AG04449 (cell line): ENCODE data around the gene CARD11.
"Not testable (repeated sequence)": the region's sequence is repeated elsewhere in the genome, so short reads cannot be mapped to it uniquely, and the experiment has no call there.

Source experiments
- CTCF ChIA-PET: fragments of 350-600 bp; formaldehyde crosslinking; extraction: SDS; loops from one replicate; lab custom pipeline; 2021; ENCODE audit warnings: antibody characterized with exemption; lab: Yijun Ruan, JAX
- POLR2A ChIA-PET: fragments of 400-600, 350-600 bp; formaldehyde crosslinking; extraction: SDS; loops from one replicate; lab custom pipeline; 2020; ENCODE audit warnings: antibody characterized with exemption, inconsistent platforms; lab: Yijun Ruan, JAX
- DNase-seq: peaks from one replicate; pipeline ENCODE4 v3.0.0-alpha.2; 2010; ENCODE audit warnings: low read depth, low spot score
- H3K4me3 ChIP-seq: 2 replicates; pipeline ENCODE4 v1.5.1; 2011; ENCODE audit warnings: low read depth, mild to moderate bottlenecking, control low read depth, low read length
- CTCF ChIP-seq: IDR thresholded peaks from one replicate; pipeline ENCODE4 v1.5.1; 2011; ENCODE audit warnings: mild to moderate bottlenecking, moderate library complexity, low read length, control low read depth, inconsistent platforms; ENCODE audit not compliant: insufficient read depth; ENCODE audit errors: missing control alignments

The CARD11 gene

GRCh38 chr7:2958416-2959102 lies 85.1 kb downstream of the CARD11 start:
- no peak for DNase-seq
- POLR2A ChIA-PET, result no interaction called here
- H3K4me3 ChIP-seq, result no peak overlapping the region
- no peak for TF ChIP-seq CTCF
- CTCF ChIA-PET, result no interaction called here

GRCh38 chr7:2957369-2957727 lies 86.3 kb downstream of the CARD11 start:
- H3K4me3 ChIP-seq, CTCF ChIA-PET, POLR2A ChIA-PET, DNase-seq: not testable (repeated sequence)

GRCh38 chr7:2956526-2957368 lies 86.9 kb downstream of the CARD11 start:
- CTCF ChIA-PET, result interaction anchor here (0.7 kb wide), 1 partner anchor 27 kb away, joined by 5 read pairs; no protein-coding TSS in a partner anchor
- peak; percentile 9 for DNase-seq
- POLR2A ChIA-PET, result no interaction called here
- no peak for TF ChIP-seq CTCF
- no peak overlapping the region for H3K4me3 ChIP-seq

GRCh38 chr7:2956076-2956475 lies 87.6 kb downstream of the CARD11 start:
- no peak for DNase-seq
- TF ChIP-seq CTCF, result no peak
- no peak overlapping the region for H3K4me3 ChIP-seq
- CTCF ChIA-PET, result interaction anchor here (0.7 kb wide), 1 partner anchor 28 kb away, joined by 5 read pairs; no protein-coding TSS in a partner anchor
- POLR2A ChIA-PET, result no interaction called here

GRCh38 chr7:2955269-2955668 lies 88.4 kb downstream of the CARD11 start:
- ChIA-PET CTCF (no interaction called here), POLR2A (no interaction called here)
- no peak for TF ChIP-seq CTCF

GRCh38 chr7:2954433-2954853 lies 89.2 kb downstream of the CARD11 start:
- no peak overlapping the region for H3K4me3 ChIP-seq
- ChIA-PET POLR2A (no interaction called here), CTCF (no interaction called here)
- no peak for DNase-seq
- no peak for TF ChIP-seq CTCF

More at GRCh38 chr7:2955269-2955668, 88.4 kb downstream of the CARD11 start:
- no peak overlapping the region for H3K4me3 ChIP-seq
- no peak for DNase-seq
